GM19452 (cell line): ENCODE measurements around the gene PCMTD2.
"Not testable (repeated sequence)": the region's sequence is repeated elsewhere in the genome, so short reads cannot be mapped to it uniquely, and the experiment has no call there.

Experiments used
- ATAC-seq: cut with Tn5 transposase; IDR thresholded peaks from one replicate; pipeline ENCODE4 v1.9.1; 2021; ENCODE audit not compliant: unreplicated experiment

Gene PCMTD2

GRCh38 chr20:64223526-64224067 lies 32.0 kb upstream of the PCMTD2 start:
- no peak for ATAC-seq

DNA sequence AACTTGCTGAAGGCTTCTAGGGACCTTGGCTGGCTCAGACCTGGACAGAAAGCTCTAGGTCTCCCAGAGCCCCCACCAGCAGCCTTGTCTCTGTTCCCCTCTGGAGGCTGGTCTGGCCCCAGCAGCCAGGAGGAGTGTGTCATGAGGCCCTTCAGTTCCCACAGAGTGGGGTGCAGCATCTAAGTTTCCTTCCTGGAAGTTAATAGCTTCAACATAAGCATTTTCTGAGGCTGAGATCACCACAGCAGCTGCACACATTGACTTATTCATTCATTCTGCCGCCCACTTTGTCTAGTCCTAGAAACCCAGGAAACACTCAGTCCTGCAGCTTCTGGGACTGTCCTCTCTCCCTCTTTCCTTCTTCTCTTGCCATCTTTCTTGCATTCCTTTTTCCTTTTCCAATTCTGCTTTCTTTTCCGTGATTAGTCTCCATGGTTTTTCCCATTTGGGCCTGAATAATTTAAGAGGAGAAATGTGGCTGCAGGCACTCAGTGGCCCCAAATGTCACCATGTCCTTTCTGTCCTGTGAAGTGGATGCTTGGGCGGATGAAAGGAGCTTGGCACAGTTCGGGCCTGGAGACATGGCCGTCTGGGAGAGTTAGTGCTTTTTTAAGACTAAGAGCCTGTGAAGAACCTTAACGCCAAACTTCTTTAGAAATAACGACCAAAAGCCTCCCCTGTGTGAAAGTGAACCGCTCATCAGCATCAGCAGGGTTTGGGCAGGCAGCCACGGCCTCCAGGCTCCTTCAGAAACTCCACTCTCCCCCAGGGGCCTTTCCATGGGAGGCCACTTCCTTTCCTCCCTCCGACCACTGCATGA lies 31.0 kb upstream of the PCMTD2 start:
- ATAC-seq, result no peak

GRCh38 chr20:64225171-64225595 lies 30.4 kb upstream of the PCMTD2 start:
- no peak for ATAC-seq

GRCh38 chr20:64225828-64226598 lies 29.5 kb upstream of the PCMTD2 start:
- ATAC-seq, result no peak

DNA sequence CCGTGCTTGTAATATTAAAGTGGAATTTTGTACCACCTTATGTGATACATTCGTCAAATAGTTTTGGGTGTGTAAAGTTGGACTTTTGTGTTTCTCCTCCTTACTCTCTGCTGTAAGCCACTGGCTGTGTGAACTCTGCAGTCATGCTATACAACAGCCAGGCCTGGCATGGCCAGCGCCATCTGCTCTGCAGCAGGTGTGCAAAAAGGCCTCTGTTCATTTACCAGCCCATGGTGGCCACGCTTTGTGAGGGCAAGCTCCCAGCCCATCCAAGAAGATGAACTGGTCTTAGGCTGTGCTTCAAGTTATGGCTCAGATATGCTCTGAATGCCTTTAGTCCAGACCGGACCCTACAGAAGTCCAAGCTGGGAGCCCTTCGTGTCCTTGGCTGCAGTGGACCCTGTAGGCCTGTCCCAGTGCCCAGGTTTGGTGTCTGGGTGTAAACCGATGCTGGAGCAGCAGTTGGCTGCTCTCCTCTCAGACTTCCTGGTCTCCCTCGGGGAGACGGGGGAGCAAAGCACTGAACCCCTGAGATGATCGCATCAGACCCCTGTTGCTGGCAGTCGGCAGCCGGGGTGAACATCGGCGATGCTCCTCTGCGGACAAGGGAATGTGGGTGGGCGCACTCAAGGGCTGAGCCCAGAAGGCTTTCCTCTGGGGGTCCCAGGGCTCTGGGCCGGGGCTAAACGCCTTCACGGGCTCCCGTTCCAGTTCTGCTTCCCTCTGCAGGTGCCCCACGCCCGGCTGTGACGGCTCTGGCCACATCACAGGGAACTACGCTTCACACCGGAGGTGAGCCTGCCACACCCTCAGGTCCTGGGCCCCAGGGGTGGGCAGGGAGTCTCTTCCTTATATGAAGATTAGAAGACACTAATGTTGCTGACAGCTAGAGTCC lies 28.6 kb upstream of the PCMTD2 start:
- no peak for ATAC-seq

- no peak for ATAC-seq
Observed at GRCh38 chr20:64228086-64228653, 27.4 kb upstream of the PCMTD2 start.

- no peak for ATAC-seq
Observed at GRCh38 chr20:64228751-64229506, 26.6 kb upstream of the PCMTD2 start.

DNA sequence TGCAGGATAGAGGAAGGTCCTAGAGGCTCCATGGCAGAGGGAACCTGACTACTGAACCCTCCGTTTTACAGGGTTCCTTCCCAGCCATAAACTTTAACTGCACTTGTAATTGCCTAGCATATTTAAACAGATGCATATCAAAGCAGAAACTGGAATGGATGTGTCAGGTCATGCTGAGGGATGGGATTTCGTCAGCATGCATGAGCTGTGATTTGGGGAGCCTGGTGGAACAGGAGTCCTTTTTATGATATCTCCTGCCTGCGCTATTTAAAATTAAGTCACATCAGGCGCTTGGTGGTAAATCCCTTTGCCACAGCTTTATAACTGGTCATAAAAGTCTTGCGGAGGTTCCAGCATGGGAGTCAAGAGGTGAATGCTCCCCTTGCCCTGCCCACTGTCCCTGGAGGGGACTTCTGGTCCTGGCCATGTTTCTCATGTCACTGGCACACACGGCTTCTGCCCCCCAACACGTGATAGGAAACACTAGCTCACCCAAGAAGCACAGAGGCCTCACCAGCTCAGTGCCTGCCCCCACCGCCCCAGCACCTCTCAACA lies 26.0 kb upstream of the PCMTD2 start:
- no peak for ATAC-seq

GRCh38 chr20:64230461-64231145 lies 24.9 kb upstream of the PCMTD2 start:
- ATAC-seq, result no peak

DNA sequence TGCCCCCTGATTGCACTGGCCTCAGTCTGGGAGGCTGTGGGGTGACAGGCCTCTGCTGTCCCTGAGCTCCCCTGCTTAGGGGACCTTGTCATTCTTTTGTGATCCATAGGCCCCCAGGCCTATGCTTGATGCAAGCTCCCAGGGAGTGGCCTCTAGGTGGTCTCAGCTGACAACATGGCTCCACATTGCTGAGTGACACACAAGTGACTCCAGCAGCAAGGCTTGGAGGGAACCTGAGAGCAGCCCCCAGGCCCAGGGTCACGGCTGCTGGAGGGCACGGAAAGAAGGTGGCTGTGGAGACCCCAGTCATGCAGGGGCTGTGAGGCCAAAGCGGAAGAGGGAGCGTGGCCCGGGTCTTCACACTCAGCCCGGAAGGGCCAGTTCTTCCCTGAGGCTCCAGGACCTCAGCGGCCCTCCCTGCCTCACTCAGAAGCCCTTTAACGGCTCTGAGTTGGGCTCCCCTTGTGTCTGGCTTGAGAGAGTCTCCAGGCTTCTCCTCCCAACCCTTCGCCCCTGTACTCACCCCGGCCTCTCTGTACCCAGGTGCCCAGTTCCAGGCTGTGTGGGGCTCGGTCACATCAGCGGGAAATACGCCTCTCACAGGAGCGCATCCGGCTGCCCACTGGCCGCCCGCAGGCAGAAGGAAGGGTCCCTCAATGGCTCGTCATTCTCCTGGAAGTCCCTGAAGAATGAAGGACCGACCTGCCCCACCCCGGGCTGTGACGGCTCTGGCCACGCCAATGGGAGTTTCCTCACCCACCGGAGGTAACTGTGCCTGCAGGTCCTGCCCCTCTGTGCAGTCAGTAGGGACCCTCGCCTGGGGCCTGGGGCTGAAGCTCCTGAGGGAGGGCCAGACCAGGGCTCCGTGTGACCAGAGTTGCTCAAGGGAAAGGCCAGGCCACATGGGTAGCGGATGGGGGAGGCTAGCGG lies 23.7 kb upstream of the PCMTD2 start:
- no peak for ATAC-seq

DNA sequence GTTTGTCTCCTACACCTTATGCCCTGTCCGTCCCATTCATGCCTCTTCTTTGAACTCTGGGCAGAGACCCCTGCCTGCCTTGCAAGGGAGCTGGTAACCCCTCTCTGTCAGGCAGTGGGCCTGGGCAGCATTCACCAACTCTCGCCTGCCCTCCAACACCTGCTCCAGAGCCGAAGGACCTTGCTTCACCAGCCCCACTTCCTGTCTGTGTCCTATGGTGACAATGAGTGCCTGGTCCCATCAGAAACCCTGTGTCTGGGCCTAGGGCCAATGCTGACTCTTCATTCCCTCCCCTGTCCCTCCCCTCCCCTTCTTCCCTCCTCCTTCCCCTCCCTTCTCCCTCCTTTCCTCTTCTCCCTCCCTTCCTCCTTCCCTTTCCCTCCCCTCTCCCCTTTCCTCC lies 22.8 kb upstream of the PCMTD2 start:
- no peak for ATAC-seq

- no peak for ATAC-seq
Observed at GRCh38 chr20:64233725-64234124, 21.8 kb upstream of the PCMTD2 start.

- no peak for ATAC-seq
Observed at GRCh38 chr20:64234291-64234791, 21.2 kb upstream of the PCMTD2 start.

- ATAC-seq, result not testable (repeated sequence)
Observed at GRCh38 chr20:64234921-64235565, 20.5 kb upstream of the PCMTD2 start.

DNA sequence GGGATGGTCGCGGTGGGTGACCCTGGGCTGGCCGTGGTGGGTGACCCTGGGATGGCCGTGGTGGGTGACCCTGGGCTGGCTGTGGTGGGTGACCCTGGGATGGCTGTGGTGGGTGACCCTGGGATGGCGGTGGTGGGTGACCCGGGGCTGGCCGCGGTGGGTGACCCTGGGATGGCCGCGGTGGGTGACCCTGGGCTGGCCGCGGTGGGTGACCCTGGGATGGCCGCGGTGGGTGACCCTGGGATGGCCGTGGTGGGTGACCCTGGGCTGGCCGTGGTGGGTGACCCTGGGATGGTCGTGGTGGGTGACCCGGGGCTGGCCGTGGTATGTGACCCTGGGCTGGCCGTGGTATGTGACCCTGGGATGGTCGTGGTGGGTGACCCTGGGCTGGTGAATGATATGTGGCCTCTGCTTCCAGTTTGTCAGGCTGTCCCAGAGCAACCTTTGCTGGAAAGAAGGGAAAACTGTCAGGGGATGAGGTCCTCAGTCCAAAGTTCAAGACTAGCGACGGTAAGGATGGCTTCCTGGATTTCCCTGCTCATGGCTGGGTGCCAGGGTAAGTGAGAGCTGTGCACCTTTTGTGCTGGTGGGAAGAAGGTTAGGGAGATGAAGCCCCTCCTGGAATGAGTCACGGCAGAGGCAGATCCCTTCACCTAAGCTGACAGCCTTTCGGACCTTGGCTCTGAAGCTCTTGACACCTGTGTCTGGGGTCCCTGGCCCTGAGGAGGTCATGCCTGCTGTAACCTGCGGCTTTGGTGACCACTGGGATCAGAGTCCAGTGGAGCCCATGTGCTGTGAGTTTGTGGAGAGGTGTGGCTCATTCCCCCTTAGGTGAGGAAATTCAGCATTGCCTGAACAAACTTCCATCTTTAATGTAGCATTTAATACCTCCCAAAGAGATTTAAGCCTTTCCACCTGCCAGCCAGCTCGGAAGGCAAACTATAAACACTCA lies 19.1 kb upstream of the PCMTD2 start:
- ATAC-seq, result no peak

DNA sequence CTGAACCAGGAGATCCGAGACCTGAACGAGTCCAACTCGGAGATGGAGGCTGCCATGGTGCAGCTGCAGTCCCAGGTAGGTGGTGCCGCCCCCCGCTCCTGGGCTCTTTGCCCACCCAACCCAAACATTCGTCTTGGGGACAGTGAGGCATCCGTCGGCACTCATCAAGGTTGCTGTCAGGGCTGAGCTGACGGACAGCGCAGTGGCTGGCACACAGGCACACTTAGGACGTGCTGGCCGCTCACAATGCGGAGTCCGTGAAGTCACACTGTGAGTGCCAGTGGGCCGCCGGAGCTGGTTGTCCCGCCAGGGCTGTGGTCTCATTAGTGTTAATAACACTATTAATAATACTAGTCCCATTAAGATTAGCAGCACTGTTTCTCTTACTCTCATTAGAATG lies 18.2 kb upstream of the PCMTD2 start:
- no peak for ATAC-seq
